UCSD-AML1 (cell line): ENCODE results near the gene TPP1.

Source experiments
- DNase-seq: peaks from one replicate; lab custom pipeline; 2025; ENCODE audit not compliant: unreplicated experiment; lab: John Stamatoyannopoulos, UW

TPP1 gene

DNA sequence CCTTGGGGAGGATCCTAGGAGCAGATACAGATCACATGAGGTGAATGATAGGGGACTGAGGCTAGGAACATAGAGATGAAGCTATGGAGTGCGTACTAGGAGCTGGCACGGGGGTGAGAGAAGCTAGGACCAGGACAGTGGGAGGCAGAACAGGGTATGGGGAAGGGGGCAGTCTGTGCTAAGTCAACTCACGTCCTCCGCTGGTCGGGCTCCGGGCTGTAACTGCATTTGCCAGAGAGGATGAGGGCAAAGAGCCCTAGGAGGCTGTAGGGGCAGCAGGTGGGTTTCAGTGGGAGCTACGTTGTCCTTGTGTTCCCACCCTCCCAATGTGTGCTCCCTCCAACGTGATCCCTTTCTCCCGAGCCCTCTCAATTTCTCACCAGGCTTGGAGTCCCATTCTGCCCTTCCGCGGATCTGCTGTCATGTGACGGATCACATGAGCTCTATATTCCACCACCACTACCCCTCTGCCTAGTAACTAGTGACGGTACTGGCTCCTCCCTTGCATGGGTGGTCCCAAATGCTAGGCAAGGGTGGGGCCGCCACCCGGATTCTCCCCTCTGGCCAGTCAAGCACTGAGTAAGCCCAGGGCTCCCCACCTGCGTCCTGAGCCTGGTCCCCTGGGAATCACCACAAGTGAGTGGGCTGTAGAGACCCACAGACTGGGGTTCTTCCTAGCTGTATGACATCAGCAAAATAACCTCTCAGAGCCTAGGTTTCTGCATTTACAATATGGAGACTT, at the start of gene TPP1:
Gene TPP1, minus strand, starts transcription at position 419 of the 742 bp plus-strand sequence. Its CDS starts 22 bp downstream, at position 397.
- peak; percentile 86 for DNase-seq

DNA sequence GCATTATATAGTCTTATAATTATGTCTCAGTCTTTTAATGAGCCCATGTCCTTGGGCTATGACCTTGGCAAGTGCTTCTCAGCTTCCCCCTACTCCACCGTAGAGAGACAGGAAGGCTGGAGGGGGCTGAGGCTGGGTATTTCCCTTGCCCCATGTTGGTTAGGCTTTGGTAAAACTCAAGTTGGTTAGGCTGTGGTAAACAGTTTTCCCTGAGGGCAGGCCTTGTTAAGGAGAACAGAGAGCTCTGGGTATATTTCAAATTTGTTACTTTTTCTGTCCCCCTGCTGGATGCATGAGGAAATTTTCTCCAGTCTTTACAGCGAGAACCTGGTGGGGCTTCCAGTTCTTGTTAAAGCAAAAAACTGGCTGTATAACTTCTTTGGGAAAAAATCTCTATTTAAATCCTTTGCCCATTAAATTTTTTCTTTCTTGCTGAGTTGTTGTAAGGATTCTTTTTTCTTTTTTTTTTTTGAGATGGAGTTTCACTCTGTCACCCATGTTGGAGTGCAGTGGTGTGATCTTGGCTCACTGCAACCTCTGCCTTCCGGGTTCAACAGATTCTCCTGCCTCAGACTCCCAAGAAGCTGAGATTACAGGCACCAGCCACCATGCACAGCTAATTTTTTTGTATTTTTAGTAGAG, 48.6 kb upstream of the TPP1 start:
- DNase-seq = no peak

GRCh38 chr11:6666302-6667183, 47.3 kb upstream of the TPP1 start:
- no peak for DNase-seq

- no peak for DNase-seq
These were observed 45.3 kb upstream of the TPP1 start for GRCh38 chr11:6664551-6664950.

- no peak for DNase-seq
These were observed 44.7 kb upstream of the TPP1 start for GRCh38 chr11:6663794-6664469.

DNA sequence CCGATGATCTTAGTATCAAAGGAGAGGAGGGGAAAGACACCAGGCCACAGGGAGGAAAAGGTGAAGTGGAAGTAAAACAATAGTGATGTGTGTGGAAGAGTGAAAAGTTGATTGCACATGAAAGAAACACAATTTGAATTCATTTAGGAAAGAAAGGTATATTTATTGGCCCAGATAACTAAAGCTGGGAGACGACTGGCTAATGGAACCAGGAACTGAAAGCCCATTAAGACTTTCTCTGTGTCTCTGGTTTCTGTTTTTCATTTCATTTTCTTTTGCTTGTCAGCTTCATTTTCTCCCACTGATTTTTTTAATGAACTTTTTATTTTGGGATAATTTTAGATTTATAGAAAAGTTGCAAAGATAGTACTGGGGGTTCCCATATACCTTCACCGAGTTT, 41.5 kb upstream of the TPP1 start:
- no peak for DNase-seq

GRCh38 chr11:6658647-6659046, 39.4 kb upstream of the TPP1 start:
- no peak for DNase-seq

- DNase-seq = no peak
These were observed 38.1 kb upstream of the TPP1 start for GRCh38 chr11:6657346-6657745.

GRCh38 chr11:6656936-6657335, 37.7 kb upstream of the TPP1 start:
- no peak for DNase-seq

DNA sequence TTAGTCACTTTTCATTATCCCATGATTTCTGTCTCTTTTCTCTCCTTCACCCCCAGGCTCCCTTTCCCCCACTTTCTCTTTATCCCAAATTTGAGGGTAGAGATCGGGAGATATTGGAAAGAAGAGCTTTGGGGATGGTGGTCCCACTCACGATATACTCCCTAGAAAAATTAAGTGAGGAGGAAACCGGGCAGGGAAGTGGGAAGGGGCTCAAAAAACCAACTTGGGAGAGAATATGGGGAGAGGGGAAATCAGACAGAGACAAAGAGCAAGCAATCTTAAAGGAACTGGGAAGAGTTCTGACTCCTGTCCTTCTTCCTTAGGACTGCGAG, 37.3 kb upstream of the TPP1 start:
- DNase-seq = no peak

- no peak for DNase-seq
These were observed 36.8 kb upstream of the TPP1 start, which contains the start of gene DCHS1 for GRCh38 chr11:6655790-6656583. TSS of gene DCHS1 (minus strand) at chr11:6655809. CDS start at chr11:6641613, 14,196 bp downstream.

- DNase-seq = no peak
These were observed 36.0 kb upstream of the TPP1 start for GRCh38 chr11:6655020-6655789.

DNA sequence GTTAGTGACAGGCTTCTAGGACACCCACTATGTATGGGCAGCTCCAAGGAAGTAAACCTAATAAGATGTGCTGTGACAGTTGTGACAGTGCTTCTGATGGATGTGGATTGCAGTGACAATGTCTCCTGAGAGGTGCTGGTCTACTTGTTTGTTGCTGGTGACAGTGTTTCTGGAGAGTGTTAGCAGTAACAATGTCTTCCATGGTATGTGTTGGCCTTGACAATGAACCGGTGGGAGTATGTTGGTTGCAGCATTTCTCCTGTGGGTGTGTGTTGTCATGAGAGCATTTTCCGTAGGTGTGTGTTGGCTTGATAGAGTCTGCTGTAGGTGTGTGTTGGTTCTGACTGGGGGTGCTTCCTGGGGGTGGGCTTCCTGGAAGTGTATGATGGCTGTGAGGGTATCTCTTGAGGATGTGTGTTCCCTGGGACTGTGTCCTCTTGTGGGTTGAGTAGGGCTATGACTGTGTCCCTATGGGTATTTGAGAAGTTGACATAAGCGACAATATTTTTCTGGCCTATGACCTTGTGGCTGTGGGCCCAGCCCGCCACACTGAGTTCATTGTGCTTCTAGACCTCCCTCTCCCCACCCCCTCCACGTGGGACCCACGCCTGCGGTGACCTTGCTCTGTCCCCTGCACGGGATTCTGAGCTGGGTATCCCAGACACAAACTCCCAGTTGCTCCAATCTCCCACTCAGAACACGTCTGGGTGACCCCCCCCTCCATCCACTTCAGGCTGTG, 35.2 kb upstream of the TPP1 start:
- DNase-seq = no peak

DNA sequence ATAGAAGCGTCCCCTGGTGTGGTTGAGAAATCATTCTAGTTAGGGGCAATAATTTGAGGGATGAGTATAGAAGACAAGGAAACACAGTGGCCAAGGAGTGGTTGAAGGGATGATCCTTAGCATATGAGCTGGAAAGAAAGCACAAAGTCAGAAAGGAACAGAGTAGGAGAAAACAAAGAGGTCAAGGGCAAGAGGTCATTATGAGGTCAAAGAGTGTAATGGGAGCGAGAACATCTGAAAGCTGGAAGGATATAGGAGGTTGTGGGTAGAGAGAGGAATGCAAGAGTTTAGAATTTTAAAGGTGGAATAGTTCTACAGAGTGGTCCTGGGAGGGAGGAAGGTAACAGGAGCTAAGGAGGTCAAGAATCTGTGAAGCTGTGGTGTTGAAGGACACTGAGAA, 34.4 kb upstream of the TPP1 start:
- DNase-seq = no peak

DNA sequence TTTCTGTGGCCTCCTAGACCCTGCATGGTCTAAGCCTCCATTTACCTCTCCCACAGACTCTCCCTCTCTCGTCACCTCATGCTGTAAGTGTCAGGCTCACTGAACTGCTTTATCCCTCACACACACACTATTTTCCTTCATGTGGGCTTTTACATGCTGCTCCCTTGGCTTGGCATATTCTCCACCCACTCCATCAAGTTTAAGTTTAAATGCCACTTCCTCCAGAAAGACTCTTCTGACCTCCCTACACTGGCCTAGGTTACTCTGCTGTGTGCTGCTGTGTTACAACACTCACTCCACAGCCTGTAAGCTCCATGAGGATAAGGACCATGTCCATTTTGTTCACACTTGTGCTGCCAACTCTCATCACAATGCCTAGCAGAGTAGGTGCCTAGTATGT, 33.9 kb upstream of the TPP1 start:
- DNase-seq = no peak

DNA sequence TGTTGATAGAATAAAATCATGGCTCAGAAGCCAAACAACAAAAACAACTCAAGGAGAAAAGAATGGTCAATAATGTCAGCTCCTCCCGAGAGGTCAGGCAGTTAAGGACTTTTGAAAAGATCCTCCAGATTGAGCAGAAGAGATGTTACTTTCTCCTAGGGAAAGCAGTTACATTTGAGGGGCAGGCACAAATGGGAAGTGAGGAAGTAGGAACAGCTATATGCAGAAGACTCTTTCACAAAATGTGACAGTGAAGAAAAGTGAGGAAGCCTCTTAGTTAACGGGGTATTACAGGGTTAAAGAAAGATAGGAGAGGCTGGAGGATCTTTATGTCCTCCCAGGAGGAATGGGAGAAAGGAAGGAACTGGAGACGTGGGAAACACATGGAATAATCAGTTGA, 33.0 kb upstream of the TPP1 start:
- no peak for DNase-seq

- DNase-seq = no peak
These were observed 31.8 kb upstream of the TPP1 start for GRCh38 chr11:6650980-6651379.

DNA sequence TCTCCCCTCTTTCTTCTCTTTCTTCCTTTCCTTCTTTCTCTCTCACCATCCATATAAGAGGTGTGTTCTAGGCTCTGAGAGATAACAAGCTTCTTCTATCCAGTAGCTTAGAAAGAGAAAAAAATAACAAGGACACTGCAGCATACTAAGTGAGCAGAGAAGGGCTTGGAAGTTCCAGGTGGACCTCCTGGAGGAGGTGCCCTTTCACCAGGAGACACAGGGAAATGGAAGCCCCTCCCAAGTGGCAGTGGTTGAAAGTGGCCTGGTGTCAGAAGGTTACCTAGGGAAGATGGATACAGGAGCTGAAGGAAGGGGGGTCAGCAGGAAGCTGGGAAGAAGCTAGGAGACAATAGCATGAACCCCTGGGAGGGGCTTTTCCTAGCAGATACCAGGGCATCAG, 30.9 kb upstream of the TPP1 start:
- DNase-seq = no peak

DNA sequence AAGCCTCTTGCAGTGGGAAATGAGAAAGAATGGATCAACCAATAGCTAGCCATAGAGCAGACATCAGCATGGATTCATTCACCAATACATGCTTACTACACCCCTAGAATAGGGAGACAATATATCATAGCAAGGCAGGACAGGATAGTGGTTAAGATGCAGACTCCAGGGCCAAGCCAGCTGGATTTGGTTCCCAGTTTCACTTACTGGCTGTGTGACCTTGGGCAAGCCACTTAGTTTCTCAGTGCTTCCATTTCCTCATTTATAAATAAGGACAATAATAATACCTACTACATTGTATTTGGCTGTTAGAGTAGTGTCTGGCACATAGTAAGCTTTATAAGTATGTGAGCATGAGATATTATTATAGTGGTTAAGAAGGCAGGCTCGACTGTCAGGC, 29.3 kb upstream of the TPP1 start:
- no peak for DNase-seq
